Esophagus squamous epithelium (tissue), 5 donors: Measurements from ENCODE around the gene ASB14. TPM values are rescaled to one million over a fixed set of nuclear protein-coding genes. Genes with fewer than 3 reads are reported as not detected.
A peak's percentile ranks its signal among the peaks of the same experiment; 100 is the strongest.
"Not testable (repeated sequence)": the region's sequence is repeated elsewhere in the genome, so short reads cannot be mapped to it uniquely, and the experiment has no call there.

Experiments
- DNase-seq: peaks from one replicate; lab custom pipeline; 2025; lab: John Stamatoyannopoulos, UW
- H3K27ac ChIP-seq, 4 donors: fragments of 200-600 bp; sonication (generic); one replicate each; pipeline ENCODE4 v1.5.1; 2016 to 2019; ENCODE audit warnings: mild to moderate bottlenecking in 1 of 4
- H3K27me3 ChIP-seq, 4 donors: fragments of 200-600 bp; sonication (generic); 1 replicate in 3 of 4; 2 replicates in 1 of 4; pipeline versions ENCODE4 v1.5.1 to v1.6.0; 2017 to 2021; ENCODE audit warnings: antibody characterized with exemption in 1 of 4
- H3K36me3 ChIP-seq, 3 donors: fragments of 200-600 bp; sonication (generic); one replicate each; pipeline ENCODE4 v1.5.1; 2016 to 2019
- H3K4me1 ChIP-seq, 3 donors: fragments of 200-600 bp; sonication (generic); one replicate each; pipeline ENCODE4 v1.5.1; 2017 to 2019
- H3K4me3 ChIP-seq, 4 donors: fragments of 200-600 bp; sonication (generic); 1 replicate in 3 of 4; 2 replicates in 1 of 4; pipeline ENCODE4 v1.5.1; 2016 to 2019; ENCODE audit warnings: mild to moderate bottlenecking in 2 of 4, moderate library complexity in 1 of 4
- H3K9me3 ChIP-seq, 3 donors: fragments of 200-600 bp; sonication (generic); one replicate each; pipeline ENCODE4 v1.5.1; 2016 to 2019
- POLR2A ChIP-seq, 4 donors: fragments of 450-650 bp; IDR thresholded peaks; one replicate each; pipeline ENCODE4 v1.6.1; 2017; ENCODE audit warnings: antibody characterized with exemption in 4 of 4, mild to moderate bottlenecking in 4 of 4, moderate library complexity in 3 of 4
- WGBS, 2 donors: methylation state at CpG; one replicate each; pipeline ENCODE4 v1.1.5; 2018; 5-methylcytosine and 5-hydroxymethylcytosine counted together
- intact Hi-C: fragments of 100-400 bp; cut with DNase I; formaldehyde crosslinking; loops from one replicate; pipeline ENCODE4 v1.15.0; 2022
- total RNA-seq, 4 donors: library from RNA; depleted of rRNA; stranded (reverse); fragments of >200 nt; gene quantifications; one replicate each; pipeline ENCODE4 v1.1.0, GENCODE V29; 2016
- TF ChIP-seq, protein P1 (sequence below), 6 experiments: fragments of 450-650 bp in 4 of 6; fragments of 200-600 bp in 2 of 6; sonication (generic) in 2 of 6; IDR thresholded peaks; one replicate each; pipeline ENCODE4 v1.5.1; 2016 to 2019; ENCODE audit warnings: antibody characterized with exemption in 6 of 6, mild to moderate bottlenecking in 4 of 6, moderate library complexity in 4 of 6
- donor health status: DM: yes; HTN: yes; CAD: no.

ASB14 gene
- total RNA-seq, 4 donors from 2014 or later: not detected

DNA sequence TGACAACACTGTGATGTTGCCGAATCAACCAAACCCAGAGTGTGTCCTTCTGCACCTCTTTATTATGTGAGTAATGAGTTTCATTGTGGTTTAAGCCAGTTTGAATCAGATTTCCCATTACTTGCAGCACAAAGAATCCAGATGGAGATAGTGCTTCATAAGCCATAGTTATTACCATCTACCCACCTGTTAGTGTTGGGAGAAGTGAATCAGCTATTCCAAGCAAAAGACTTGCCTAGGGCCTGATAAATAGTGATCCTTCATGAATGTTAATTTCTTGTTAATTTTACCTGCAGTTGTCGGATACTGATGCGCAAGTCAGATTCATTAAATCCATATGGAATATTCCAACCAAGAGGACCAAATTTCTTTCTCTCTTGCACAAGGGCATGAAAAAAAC is 21.7 kb upstream of the ASB14 start:
- TF ChIP-seq, protein P1, sequence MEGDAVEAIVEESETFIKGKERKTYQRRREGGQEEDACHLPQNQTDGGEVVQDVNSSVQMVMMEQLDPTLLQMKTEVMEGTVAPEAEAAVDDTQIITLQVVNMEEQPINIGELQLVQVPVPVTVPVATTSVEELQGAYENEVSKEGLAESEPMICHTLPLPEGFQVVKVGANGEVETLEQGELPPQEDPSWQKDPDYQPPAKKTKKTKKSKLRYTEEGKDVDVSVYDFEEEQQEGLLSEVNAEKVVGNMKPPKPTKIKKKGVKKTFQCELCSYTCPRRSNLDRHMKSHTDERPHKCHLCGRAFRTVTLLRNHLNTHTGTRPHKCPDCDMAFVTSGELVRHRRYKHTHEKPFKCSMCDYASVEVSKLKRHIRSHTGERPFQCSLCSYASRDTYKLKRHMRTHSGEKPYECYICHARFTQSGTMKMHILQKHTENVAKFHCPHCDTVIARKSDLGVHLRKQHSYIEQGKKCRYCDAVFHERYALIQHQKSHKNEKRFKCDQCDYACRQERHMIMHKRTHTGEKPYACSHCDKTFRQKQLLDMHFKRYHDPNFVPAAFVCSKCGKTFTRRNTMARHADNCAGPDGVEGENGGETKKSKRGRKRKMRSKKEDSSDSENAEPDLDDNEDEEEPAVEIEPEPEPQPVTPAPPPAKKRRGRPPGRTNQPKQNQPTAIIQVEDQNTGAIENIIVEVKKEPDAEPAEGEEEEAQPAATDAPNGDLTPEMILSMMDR (IDR thresholded peaks at IDR 0.05): no peak
- TF ChIP-seq POLR2A (IDR thresholded peaks at IDR 0.05): no peak

DNA sequence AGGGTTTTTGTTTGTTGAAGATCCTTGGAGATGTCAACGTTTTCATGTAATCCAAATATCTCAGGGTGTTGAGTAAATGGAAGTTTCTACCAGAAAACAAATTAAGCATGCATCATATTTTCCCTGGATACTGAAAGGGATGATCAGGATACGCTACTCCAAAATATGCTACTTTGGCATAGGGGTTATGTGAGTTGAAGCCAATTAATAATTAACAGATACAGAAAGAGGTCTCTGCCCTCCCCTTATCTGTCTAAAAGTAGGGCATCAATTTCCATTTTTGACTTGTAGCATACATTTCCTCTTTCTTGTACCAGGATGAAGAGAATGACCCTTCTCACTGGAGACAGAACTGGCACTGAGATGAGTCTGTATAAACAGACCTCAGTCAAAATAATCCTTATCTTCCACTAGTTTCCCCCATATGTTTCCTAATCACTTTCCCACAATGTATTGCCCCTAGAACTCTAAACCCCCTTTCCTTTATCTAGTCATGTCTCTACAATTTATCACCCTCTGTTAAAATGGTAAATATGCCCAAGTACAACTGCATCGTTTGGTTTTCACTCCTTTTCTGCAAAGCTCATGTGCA is 17.4 kb upstream of the ASB14 start:
- no peak for DNase-seq
- 42 to 51% methylated on average over 3 of the region's 3 CpGs for WGBS, 2 donors
- intact Hi-C loops: no loop called here

More for the DNA sequence above, 21.7 kb upstream of the ASB14 start:
- H3K9me3 ChIP-seq: peaks cover 0 to 6% (median 0%) of the 10 kb centered on the region in 3 donors
- H3K4me3 ChIP-seq: no peak overlapping the region
- no peaks in the 10 kb centered on the region for H3K4me1 ChIP-seq
- no peak overlapping the region for H3K27ac ChIP-seq
- no peak for DNase-seq
- no peaks in the 10 kb centered on the region for H3K36me3 ChIP-seq
- intact Hi-C loops: no loop called here
- no peaks in the 10 kb centered on the region for H3K27me3 ChIP-seq
- 86 to 90% methylated on average over 3 of the region's 3 CpGs for WGBS, 2 donors

GRCh38 chr3:57303520-57303919 is 11.0 kb upstream of the ASB14 start:
- H3K27ac ChIP-seq, DNase-seq, H3K9me3 ChIP-seq, intact Hi-C loops, H3K4me1 ChIP-seq, H3K36me3 ChIP-seq, H3K27me3 ChIP-seq, H3K4me3 ChIP-seq: not testable (repeated sequence)
- 76 to 88% methylated on average over 7 of the region's 7 CpGs for WGBS, 2 donors

More for the DNA sequence above, 17.4 kb upstream of the ASB14 start:
- H3K9me3 ChIP-seq: no peaks in the 10 kb centered on the region
- no peaks in the 10 kb centered on the region for H3K36me3 ChIP-seq
- no peak overlapping the region for H3K27ac ChIP-seq
- no peaks in the 10 kb centered on the region for H3K27me3 ChIP-seq
- H3K4me1 ChIP-seq: no peaks in the 10 kb centered on the region
- no peak overlapping the region for H3K4me3 ChIP-seq
- no peak for TF ChIP-seq POLR2A (IDR thresholded peaks at IDR 0.05)
- TF ChIP-seq, protein P1 (IDR thresholded peaks at IDR 0.05): no peak

GRCh38 chr3:57298041-57298440 is 5.6 kb upstream of the ASB14 start:
- no peak for DNase-seq
- intact Hi-C loops: no loop called here
- WGBS, 2 donors: 86% methylated on average over 1 of the region's 1 CpG; no CpG with 5 or more reads in 1 of the 2 donors

GRCh38 chr3:57292897-57293526 is 527 bp upstream of the ASB14 start:
- TF ChIP-seq, protein P1 (IDR thresholded peaks at IDR 0.05): no peak
- no peak for TF ChIP-seq POLR2A (IDR thresholded peaks at IDR 0.05)
- no peak for DNase-seq
- Histone ChIP-seq H3K9me3 (no peaks in the 10 kb centered on the region), H3K4me1 (no peaks in the 10 kb centered on the region), H3K36me3 (no peaks in the 10 kb centered on the region), H3K4me3 (no peak overlapping the region), H3K27me3 (peaks cover 0 to 18% (median 0%) of the 10 kb centered on the region in 4 donors), H3K27ac (no peak overlapping the region)
- intact Hi-C loops: no loop called here
- 86 to 98% methylated on average over 4 of the region's 4 CpGs for WGBS, 2 donors

More at GRCh38 chr3:57298041-57298440, 5.6 kb upstream of the ASB14 start:
- H3K27me3 ChIP-seq: peaks cover 0 to 7% (median 0%) of the 10 kb centered on the region in 4 donors
- TF ChIP-seq, protein P1 (IDR thresholded peaks at IDR 0.05): peak in 1 of 6 experiments; percentile 30
- no peak for TF ChIP-seq POLR2A (IDR thresholded peaks at IDR 0.05)
- H3K4me1 ChIP-seq: no peaks in the 10 kb centered on the region
- no peak overlapping the region for H3K27ac ChIP-seq
- H3K9me3 ChIP-seq: no peaks in the 10 kb centered on the region
- no peak overlapping the region for H3K4me3 ChIP-seq
- no peaks in the 10 kb centered on the region for H3K36me3 ChIP-seq
